ENCODE results near the gene DDI1.

- no peak for TF ChIP-seq CTCF (IDR thresholded peaks at IDR 0.05)
- no peak for TF ChIP-seq POLR2AphosphoS5 (IDR thresholded peaks at IDR 0.05)
- no peak for TF ChIP-seq POLR2A (IDR thresholded peaks at IDR 0.05)
- no peak for TF ChIP-seq EP300 (IDR thresholded peaks at IDR 0.05)
These were observed 2.9 kb upstream of the DDI1 start for GRCh38 chr11:104033561-104033960.

Data from gastroesophageal sphincter (tissue), 3 donors.